Stimulated activated CD8-positive, alpha-beta memory T cell treated with anti-CD3 and anti-CD28 coated beads, Interleukin-7, amount 100 ng/mL, for 1 hour (primary cell): ENCODE measurements around the gene FKRP.
"Not testable (repeated sequence)": the region's sequence is repeated elsewhere in the genome, so short reads cannot be mapped to it uniquely, and the experiment has no call there.

Experiments used
- DNase-seq, 2 donors: peaks; one replicate each; pipeline ENCODE4 v3.0.0-alpha.2; 2020; ENCODE audit warnings: low read depth in 2 of 2

FKRP gene

DNA sequence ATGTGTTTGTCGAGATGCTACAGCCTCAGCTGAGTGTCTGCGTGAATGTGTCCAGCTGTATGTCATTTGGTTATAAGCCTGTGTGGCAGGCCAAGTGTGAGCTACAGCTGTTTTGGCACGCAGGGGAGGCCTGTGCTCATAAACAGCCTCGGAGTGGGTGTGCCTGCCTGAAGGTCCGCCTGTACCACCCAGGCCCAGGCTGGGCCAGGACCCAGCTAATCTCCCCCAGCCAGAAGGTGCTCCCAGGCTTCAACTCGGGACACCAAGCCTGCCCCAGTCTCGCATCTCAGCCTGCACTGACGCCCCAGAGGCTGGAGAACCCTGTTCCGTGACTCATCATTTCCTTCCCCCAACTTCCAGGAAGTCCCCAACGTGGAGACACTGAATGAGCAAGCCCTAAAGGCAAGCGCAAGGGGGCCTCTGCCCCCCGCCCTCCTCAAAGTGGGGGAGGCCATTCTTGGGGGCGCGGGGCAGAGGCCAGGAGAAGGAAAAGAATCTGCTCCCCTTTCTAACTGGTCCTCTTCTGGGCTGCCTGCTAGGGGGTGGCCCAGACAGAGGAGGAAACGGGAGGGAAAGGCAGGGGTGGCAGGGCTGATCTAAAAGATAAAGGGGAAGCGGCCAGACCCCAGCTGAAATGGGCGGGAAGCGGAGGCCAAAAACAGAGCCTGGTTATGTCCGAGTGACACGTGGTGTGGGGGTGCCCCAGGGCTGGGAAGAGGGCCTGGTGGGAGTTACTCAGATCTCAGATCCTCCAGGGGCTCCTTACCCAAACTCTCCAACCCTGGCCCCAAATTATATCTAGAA, 40.6 kb downstream of the FKRP start:
- DNase-seq: peak; percentile 74 to 77

DNA sequence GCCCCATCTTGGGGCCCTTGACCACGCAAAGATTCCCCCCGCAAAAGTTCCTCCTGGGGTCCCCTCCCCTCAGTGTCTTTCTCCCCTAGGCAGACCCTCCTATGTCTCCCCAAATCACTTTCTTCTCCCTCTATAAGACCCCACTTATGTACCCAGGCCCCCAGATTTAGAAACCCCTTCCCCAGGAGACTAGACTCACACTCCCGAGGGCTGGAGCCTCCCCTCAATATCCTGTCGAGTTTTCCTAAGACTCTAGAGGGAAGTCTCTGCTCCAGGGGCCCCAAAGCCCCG, 41.1 kb downstream of the FKRP start:
- DNase-seq: no peak

- DNase-seq: no peak
These were observed 41.7 kb downstream of the FKRP start for GRCh38 chr19:46787331-46788261.

- peak; percentile 87 to 96 for DNase-seq
These were observed 42.6 kb downstream of the FKRP start, which contains the start of gene SLC1A5 for GRCh38 chr19:46788262-46788967. SLC1A5 (minus strand) TSS chr19:46788594; CDS start chr19:46787965, 629 bp downstream.

DNA sequence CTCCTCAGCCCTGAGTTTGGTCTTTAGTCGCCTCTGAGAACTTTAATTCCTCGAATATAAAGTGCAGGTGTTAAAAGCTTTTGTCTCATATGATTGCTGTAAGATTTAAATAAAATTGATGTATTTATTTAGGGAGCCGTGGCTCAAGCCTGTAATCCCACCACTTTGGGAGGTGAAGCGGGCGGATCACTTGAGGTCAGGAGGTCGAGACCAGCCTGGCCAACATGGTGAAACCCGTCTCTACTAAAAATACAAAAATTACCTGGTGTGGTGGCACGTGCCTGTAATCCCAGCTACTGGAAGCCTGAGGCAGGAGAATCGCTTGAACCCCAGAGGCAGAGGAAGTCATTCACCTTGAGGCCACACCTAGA, 43.1 kb downstream of the FKRP start:
- no peak for DNase-seq

GRCh38 chr19:46789371-46789770, 43.5 kb downstream of the FKRP start:
- DNase-seq: no peak

DNA sequence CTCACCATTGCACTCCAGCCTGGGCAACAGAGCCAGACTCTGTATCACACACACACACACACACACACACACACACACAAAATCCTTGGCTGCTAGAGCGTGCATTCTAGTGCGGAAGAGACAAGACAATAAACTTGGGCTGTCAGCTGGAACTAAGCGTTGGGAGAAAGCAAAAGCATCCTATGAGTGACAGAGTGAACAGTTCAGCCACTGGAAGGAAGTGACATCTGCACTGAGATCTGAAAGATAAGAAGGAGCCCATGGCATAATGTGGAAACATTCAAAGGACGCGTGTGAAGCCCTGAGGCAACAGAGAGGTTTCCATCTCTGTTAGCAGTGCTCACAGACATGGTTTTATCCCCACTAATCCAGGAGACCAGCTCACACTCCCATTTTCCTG, 46.1 kb downstream of the FKRP start:
- DNase-seq: no peak

DNA sequence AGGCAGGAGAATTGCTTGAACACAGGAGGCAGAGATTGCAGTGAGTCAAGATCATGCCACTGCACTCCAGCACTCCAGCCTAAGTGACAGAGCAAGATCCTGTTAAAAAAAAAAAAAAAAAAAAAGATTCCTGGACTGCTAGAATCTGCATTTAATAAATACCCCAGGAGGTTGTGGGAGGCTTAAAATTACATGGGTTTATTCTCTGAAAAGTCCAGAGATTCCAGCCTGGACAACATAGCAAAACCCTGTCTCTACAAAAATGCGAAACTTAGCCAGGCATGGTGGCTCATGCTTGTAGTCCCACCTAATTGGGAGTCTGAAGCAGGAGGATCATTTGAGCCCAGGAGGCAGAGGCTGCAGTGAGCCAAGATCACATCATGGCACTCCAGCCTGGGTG, 52.0 kb downstream of the FKRP start:
- DNase-seq: no peak

- no peak for DNase-seq
These were observed 52.9 kb downstream of the FKRP start for GRCh38 chr19:46798713-46799112.

DNA sequence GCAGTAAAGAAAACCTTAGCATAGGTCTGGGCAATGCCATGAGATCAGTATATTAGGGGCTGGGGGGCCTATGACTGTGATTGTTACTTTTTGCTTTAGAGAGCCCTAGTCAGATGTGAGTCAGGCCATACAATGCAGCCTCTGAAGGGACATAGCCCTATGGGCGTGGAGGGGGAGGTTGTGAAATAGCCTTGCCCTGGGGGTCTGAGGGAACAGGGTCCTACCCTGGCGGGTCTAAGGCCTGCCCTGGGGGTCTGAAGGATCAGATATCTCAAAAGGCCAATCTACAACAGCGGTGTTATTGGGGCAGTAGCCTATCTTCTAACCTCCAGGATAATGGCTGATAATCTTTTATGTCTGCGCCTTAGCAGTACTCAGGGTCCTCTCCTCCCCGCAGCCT, 56.3 kb downstream of the FKRP start:
- DNase-seq: no peak

- DNase-seq: no peak
These were observed 57.7 kb downstream of the FKRP start for GRCh38 chr19:46803555-46803954.

- not testable (repeated sequence) for DNase-seq
These were observed 58.6 kb downstream of the FKRP start for GRCh38 chr19:46804432-46804831.

GRCh38 chr19:46806656-46807055, 60.8 kb downstream of the FKRP start:
- no peak for DNase-seq
